HCT116 (cell line): Measurements from ENCODE around the gene PLAGL2.

Experiments used
- CEBPB ChIP-seq: IDR thresholded peaks from 2 replicates; pipeline ENCODE4 v1.6.1; 2012; ENCODE audit warnings: low read depth
- EZH2phosphoT487 ChIP-seq: fragments of 200-600 bp; IDR thresholded peaks from 2 replicates; pipeline ENCODE4 v1.6.1; 2018; ENCODE audit warnings: antibody characterized with exemption, borderline replicate concordance
- POLR2A ChIP-seq: IDR thresholded peaks from 2 replicates; pipeline ENCODE4 v1.7.0; 2011; ENCODE audit warnings: borderline replicate concordance; ENCODE audit not compliant: insufficient read depth, insufficient read length; ENCODE audit errors: extremely low read depth
- POLR2AphosphoS5 ChIP-seq: IDR thresholded peaks from 2 replicates; pipeline ENCODE4 v1.6.1; 2011; ENCODE audit warnings: mild to moderate bottlenecking, low read depth, low read length, moderate library complexity
- RAD21 ChIP-seq: IDR thresholded peaks from 2 replicates; pipeline ENCODE4 v1.6.1; 2012; ENCODE audit warnings: low read depth, mild to moderate bottlenecking
- SIN3A ChIP-seq: IDR thresholded peaks from 2 replicates; pipeline ENCODE4 v1.6.1; 2012; ENCODE audit warnings: low read depth
- YY1 ChIP-seq: IDR thresholded peaks from 2 replicates; pipeline ENCODE4 v1.6.1; 2011; ENCODE audit warnings: low read length, low read depth, moderate library complexity, mild to moderate bottlenecking; ENCODE audit not compliant: insufficient replicate concordance; ENCODE audit errors: extremely low read depth
- TF ChIP-seq, protein P1 (sequence below), 3 experiments: fragments of 200-600 bp in 1 of 3; sonication (generic) in 1 of 3; IDR thresholded peaks in 2 of 3; conservative IDR thresholded peaks in 1 of 3; 2 replicates each; pipeline ENCODE4 v1.5.1; 2012 to 2017; ENCODE audit warnings: low read depth in 2 of 3, low read length in 2 of 3, antibody characterized with exemption in 1 of 3, borderline replicate concordance in 1 of 3, control low read depth in 1 of 3, mild to moderate bottlenecking in 1 of 3, mixed read lengths in 1 of 3, mixed run types in 1 of 3, moderate library complexity in 1 of 3; ENCODE audit not compliant: insufficient read depth in 1 of 3
- TF ChIP-seq, protein P2 (sequence below): IDR thresholded peaks from 2 replicates; pipeline ENCODE4 v1.6.1; 2012; ENCODE audit warnings: low read depth
- TF ChIP-seq, protein P3 (sequence below): IDR thresholded peaks from 2 replicates; pipeline ENCODE4 v1.6.1; 2012

DNA sequence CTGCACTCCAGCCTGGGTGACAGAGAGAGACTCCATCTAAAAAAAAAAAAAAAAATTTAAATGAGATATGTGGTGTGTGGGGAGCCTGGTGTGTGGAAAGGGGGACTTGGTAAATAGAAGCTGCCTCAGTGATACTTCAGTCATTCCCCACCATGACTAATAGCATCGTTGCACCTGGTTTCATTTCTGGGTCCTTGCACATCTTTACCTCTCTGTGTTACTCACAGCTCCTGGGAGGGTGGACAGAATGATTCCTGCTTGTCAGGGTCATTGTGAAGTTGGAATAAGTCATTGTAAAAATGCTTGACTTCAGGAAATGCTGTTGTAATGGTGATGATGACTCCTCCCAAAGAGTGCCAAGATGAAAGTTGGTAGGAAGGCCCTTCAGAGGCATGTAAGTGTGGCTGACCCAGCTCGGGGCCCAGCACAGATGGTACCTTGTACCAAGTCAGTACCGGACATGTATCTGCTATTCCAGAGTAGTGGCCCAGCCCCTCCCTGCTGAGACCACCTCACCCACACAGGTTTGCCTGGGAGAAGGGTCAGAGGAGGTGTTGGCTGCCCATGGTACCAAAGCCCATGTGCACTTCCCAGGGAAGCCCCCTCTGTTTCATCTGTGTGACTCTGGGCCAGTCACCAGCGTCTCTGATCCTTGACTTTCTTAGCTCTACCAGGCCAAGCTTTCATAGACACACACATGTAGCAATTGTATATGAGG, 48.4 kb downstream of the PLAGL2 start:
- TF ChIP-seq POLR2A (no peak), SIN3A (no peak), EZH2phosphoT487 (no peak), CEBPB (no peak), RAD21 (no peak), POLR2AphosphoS5 (no peak), YY1 (no peak)
- TF ChIP-seq, protein P1, sequence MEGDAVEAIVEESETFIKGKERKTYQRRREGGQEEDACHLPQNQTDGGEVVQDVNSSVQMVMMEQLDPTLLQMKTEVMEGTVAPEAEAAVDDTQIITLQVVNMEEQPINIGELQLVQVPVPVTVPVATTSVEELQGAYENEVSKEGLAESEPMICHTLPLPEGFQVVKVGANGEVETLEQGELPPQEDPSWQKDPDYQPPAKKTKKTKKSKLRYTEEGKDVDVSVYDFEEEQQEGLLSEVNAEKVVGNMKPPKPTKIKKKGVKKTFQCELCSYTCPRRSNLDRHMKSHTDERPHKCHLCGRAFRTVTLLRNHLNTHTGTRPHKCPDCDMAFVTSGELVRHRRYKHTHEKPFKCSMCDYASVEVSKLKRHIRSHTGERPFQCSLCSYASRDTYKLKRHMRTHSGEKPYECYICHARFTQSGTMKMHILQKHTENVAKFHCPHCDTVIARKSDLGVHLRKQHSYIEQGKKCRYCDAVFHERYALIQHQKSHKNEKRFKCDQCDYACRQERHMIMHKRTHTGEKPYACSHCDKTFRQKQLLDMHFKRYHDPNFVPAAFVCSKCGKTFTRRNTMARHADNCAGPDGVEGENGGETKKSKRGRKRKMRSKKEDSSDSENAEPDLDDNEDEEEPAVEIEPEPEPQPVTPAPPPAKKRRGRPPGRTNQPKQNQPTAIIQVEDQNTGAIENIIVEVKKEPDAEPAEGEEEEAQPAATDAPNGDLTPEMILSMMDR (IDR thresholded peaks at IDR 0.05 in 2 of 3, conservative IDR thresholded peaks at IDR 0.05 in 1 of 3; ENCODE audit: borderline replicate concordance in 1 of 3, insufficient read depth in 1 of 3, low read depth in 2 of 3, low read length in 2 of 3): no peak
- TF ChIP-seq, protein P2, sequence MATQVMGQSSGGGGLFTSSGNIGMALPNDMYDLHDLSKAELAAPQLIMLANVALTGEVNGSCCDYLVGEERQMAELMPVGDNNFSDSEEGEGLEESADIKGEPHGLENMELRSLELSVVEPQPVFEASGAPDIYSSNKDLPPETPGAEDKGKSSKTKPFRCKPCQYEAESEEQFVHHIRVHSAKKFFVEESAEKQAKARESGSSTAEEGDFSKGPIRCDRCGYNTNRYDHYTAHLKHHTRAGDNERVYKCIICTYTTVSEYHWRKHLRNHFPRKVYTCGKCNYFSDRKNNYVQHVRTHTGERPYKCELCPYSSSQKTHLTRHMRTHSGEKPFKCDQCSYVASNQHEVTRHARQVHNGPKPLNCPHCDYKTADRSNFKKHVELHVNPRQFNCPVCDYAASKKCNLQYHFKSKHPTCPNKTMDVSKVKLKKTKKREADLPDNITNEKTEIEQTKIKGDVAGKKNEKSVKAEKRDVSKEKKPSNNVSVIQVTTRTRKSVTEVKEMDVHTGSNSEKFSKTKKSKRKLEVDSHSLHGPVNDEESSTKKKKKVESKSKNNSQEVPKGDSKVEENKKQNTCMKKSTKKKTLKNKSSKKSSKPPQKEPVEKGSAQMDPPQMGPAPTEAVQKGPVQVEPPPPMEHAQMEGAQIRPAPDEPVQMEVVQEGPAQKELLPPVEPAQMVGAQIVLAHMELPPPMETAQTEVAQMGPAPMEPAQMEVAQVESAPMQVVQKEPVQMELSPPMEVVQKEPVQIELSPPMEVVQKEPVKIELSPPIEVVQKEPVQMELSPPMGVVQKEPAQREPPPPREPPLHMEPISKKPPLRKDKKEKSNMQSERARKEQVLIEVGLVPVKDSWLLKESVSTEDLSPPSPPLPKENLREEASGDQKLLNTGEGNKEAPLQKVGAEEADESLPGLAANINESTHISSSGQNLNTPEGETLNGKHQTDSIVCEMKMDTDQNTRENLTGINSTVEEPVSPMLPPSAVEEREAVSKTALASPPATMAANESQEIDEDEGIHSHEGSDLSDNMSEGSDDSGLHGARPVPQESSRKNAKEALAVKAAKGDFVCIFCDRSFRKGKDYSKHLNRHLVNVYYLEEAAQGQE: no peak
- TF ChIP-seq, protein P3, sequence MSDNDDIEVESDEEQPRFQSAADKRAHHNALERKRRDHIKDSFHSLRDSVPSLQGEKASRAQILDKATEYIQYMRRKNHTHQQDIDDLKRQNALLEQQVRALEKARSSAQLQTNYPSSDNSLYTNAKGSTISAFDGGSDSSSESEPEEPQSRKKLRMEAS: no peak
